CD4-positive, alpha-beta T cell treated with Interleukin-17A for 4 hours (primary cell): ENCODE data around the gene MAP2K1.
A peak's percentile ranks its signal among the peaks of the same experiment; 100 is the strongest.
"Not testable (repeated sequence)": the region's sequence is repeated elsewhere in the genome, so short reads cannot be mapped to it uniquely, and the experiment has no call there.

Experiments
- DNase-seq: peaks from one replicate; pipeline ENCODE4 v3.0.0-alpha.2; 2020; ENCODE audit warnings: mixed read lengths

Gene MAP2K1

GRCh38 chr15:66429117-66429516, 42.4 kb downstream of the MAP2K1 start:
- DNase-seq = no peak

GRCh38 chr15:66429546-66429945, 42.8 kb downstream of the MAP2K1 start:
- DNase-seq = no peak

GRCh38 chr15:66430627-66431255, 44.0 kb downstream of the MAP2K1 start:
- DNase-seq = no peak

- DNase-seq = no peak
Measured at GRCh38 chr15:66433726-66434125, 47.0 kb downstream of the MAP2K1 start.

GRCh38 chr15:66440501-66440900, 53.8 kb downstream of the MAP2K1 start:
- DNase-seq = no peak

GRCh38 chr15:66452420-66452819, 65.7 kb downstream of the MAP2K1 start:
- DNase-seq = no peak

- DNase-seq = no peak
Measured at GRCh38 chr15:66452971-66453580, 66.4 kb downstream of the MAP2K1 start.

GRCh38 chr15:66454143-66454542, 67.4 kb downstream of the MAP2K1 start:
- no peak for DNase-seq

- no peak for DNase-seq
Measured at GRCh38 chr15:66456211-66456610, 69.5 kb downstream of the MAP2K1 start.

- no peak for DNase-seq
Measured at GRCh38 chr15:66459818-66460615, 73.3 kb downstream of the MAP2K1 start.

- not testable (repeated sequence) for DNase-seq
Measured at GRCh38 chr15:66461294-66461693, 74.6 kb downstream of the MAP2K1 start.

- no peak for DNase-seq
Measured at GRCh38 chr15:66461917-66462316, 75.2 kb downstream of the MAP2K1 start.

GRCh38 chr15:66462627-66463026, 75.9 kb downstream of the MAP2K1 start:
- DNase-seq = no peak

- not testable (repeated sequence) for DNase-seq
Measured at GRCh38 chr15:66465294-66465693, 78.6 kb downstream of the MAP2K1 start.

- DNase-seq = not testable (repeated sequence)
Measured at GRCh38 chr15:66467162-66468040, 80.7 kb downstream of the MAP2K1 start.

GRCh38 chr15:66470825-66471224, 84.1 kb downstream of the MAP2K1 start:
- DNase-seq = not testable (repeated sequence)

GRCh38 chr15:66472176-66472999, 85.7 kb downstream of the MAP2K1 start:
- DNase-seq = peak; percentile 46

- DNase-seq = no peak
Measured at GRCh38 chr15:66474135-66474534, 87.4 kb downstream of the MAP2K1 start.

GRCh38 chr15:66474963-66475362, 88.3 kb downstream of the MAP2K1 start:
- no peak for DNase-seq

GRCh38 chr15:66476535-66476934, 89.8 kb downstream of the MAP2K1 start:
- DNase-seq = no peak

- no peak for DNase-seq
Measured at GRCh38 chr15:66477011-66477410, 90.3 kb downstream of the MAP2K1 start.

GRCh38 chr15:66480267-66480666, 93.6 kb downstream of the MAP2K1 start:
- no peak for DNase-seq
